Measurements from ENCODE around the gene GDAP1L1. TPM values are rescaled to one million over a fixed set of nuclear protein-coding genes. Genes with fewer than 3 reads are reported as not detected.

The GDAP1L1 gene
- total RNA-seq, 2 experiments from 2014 or later, result 0.27 TPM; not detected in 1

- H3K36me3 ChIP-seq (ENCODE audit: insufficient read depth, low read length), result no peaks in the 10 kb centered on the region
- DNase-seq (ENCODE audit: low spot score), result no peak
Measured at GRCh38 chr20:44306927-44307326, 59.8 kb downstream of the GDAP1L1 start.

GRCh38 chr20:44309763-44310663 lies 62.9 kb downstream of the GDAP1L1 start:
- H3K4me2 ChIP-seq (ENCODE audit: low read length), result peak overlapping the region; percentile 86
- H3K9me3 ChIP-seq (ENCODE audit: low read length), result no peaks in the 10 kb centered on the region
- H3K27ac ChIP-seq (ENCODE audit: low read depth, low read length, poor library complexity, severe bottlenecking), result no peak overlapping the region
- TF ChIP-seq CTCF (conservative IDR thresholded peaks at IDR 0.05; ENCODE audit: low read length), result no peak
- no peak for TF ChIP-seq EZH2phosphoT487 (IDR thresholded peaks at IDR 0.05; ENCODE audit: borderline replicate concordance, low read depth, low read length)
- H3K79me2 ChIP-seq (ENCODE audit: insufficient read depth, low read depth, low read length), result no peaks in the 10 kb centered on the region
- DNase-seq (ENCODE audit: low spot score), result peak; percentile 6
- BruUV-seq (replicated peaks), result no TSS peak
- H3K4me3 ChIP-seq (ENCODE audit: low read depth, low read length, poor library complexity, severe bottlenecking), result peak overlapping the region; percentile 81
- H2AFZ ChIP-seq (ENCODE audit: low read length), result peak overlapping the region; percentile 83
- intact Hi-C loops (cut with micrococcal nuclease; ENCODE audit: unreplicated experiment), result no loop called here
- no peaks in the 10 kb centered on the region for H3K9me2 ChIP-seq (ENCODE audit: insufficient read depth, low read length)
- H3K36me3 ChIP-seq (ENCODE audit: insufficient read depth, low read length), result no peaks in the 10 kb centered on the region
- CTCF ChIA-PET (ENCODE audit: unreplicated experiment), result interaction anchor here (0.5 to 3.2 kb wide), 6 partner anchors 16 to 276 kb away, joined by 3 to 16 read pairs (median 3); no protein-coding TSS in a partner anchor
- no peaks in the 10 kb centered on the region for H4K20me1 ChIP-seq (ENCODE audit: insufficient read depth, low read length)
- peaks cover 7% of the 10 kb centered on the region for H3K4me1 ChIP-seq (ENCODE audit: insufficient read depth, low read length, poor library complexity, severe bottlenecking)
- POLR2A ChIA-PET, result interaction anchor here (1.0 to 2.6 kb wide), 4 partner anchors 10 to 93 kb away, joined by 3 to 10 read pairs (median 4); no protein-coding TSS in a partner anchor

More at GRCh38 chr20:44306927-44307326, 59.8 kb downstream of the GDAP1L1 start:
- Histone ChIP-seq H3K4me2 (ENCODE audit: low read length) (no peak overlapping the region), H3K4me1 (ENCODE audit: insufficient read depth, low read length, poor library complexity, severe bottlenecking) (peaks cover 7% of the 10 kb centered on the region), H3K27ac (ENCODE audit: low read depth, low read length, poor library complexity, severe bottlenecking) (no peak overlapping the region), H4K20me1 (ENCODE audit: insufficient read depth, low read length) (no peaks in the 10 kb centered on the region), H3K9me2 (ENCODE audit: insufficient read depth, low read length) (no peaks in the 10 kb centered on the region), H3K79me2 (ENCODE audit: insufficient read depth, low read depth, low read length) (no peaks in the 10 kb centered on the region), H3K9me3 (ENCODE audit: low read length) (no peaks in the 10 kb centered on the region), H2AFZ (ENCODE audit: low read length) (no peak overlapping the region), H3K4me3 (ENCODE audit: low read depth, low read length, poor library complexity, severe bottlenecking) (no peak overlapping the region)
- CTCF ChIA-PET (ENCODE audit: unreplicated experiment), result no interaction called here
- POLR2A ChIA-PET, result no interaction called here
- no TSS peak for BruUV-seq (replicated peaks)
- intact Hi-C loops (cut with micrococcal nuclease; ENCODE audit: unreplicated experiment), result no loop called here
- TF ChIP-seq CTCF (conservative IDR thresholded peaks at IDR 0.05; ENCODE audit: low read length), result no peak
- no peak for TF ChIP-seq EZH2phosphoT487 (IDR thresholded peaks at IDR 0.05; ENCODE audit: borderline replicate concordance, low read depth, low read length)
